Fibroblast of the aortic adventitia (primary cell): Measurements from ENCODE around the gene TINAGL1. TPM values are rescaled to one million over a fixed set of nuclear protein-coding genes. Genes with fewer than 3 reads are reported as not detected.
A peak's percentile ranks its signal among the peaks of the same experiment; 100 is the strongest.

ENCODE experiments used
- DNase-seq: peaks from one replicate; pipeline ENCODE4 v3.0.0-alpha.2; 2010; ENCODE audit warnings: low read depth
- H3K4me3 ChIP-seq: 2 replicates; pipeline ENCODE4 v1.5.1; 2011; ENCODE audit warnings: low read depth, mild to moderate bottlenecking, control low read depth, low read length, moderate library complexity
- total RNA-seq: library from RNA; depleted of rRNA; stranded (reverse); fragments of >200 nt; gene quantifications from 2 replicates; pipeline ENCODE4 v1.2.3, GENCODE V29; 2012; ENCODE audit warnings: low replicate concordance
- TF ChIP-seq, protein P1 (sequence below): IDR thresholded peaks from 2 replicates; pipeline ENCODE4 v1.5.1; 2011; ENCODE audit warnings: mild to moderate bottlenecking, low read length, control low read depth, inconsistent platforms; ENCODE audit not compliant: insufficient read depth

Gene TINAGL1
- total RNA-seq, 1 donor, result 1.2 TPM

- TF ChIP-seq, protein P1, sequence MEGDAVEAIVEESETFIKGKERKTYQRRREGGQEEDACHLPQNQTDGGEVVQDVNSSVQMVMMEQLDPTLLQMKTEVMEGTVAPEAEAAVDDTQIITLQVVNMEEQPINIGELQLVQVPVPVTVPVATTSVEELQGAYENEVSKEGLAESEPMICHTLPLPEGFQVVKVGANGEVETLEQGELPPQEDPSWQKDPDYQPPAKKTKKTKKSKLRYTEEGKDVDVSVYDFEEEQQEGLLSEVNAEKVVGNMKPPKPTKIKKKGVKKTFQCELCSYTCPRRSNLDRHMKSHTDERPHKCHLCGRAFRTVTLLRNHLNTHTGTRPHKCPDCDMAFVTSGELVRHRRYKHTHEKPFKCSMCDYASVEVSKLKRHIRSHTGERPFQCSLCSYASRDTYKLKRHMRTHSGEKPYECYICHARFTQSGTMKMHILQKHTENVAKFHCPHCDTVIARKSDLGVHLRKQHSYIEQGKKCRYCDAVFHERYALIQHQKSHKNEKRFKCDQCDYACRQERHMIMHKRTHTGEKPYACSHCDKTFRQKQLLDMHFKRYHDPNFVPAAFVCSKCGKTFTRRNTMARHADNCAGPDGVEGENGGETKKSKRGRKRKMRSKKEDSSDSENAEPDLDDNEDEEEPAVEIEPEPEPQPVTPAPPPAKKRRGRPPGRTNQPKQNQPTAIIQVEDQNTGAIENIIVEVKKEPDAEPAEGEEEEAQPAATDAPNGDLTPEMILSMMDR, result no peak
- DNase-seq, result no peak
- H3K4me3 ChIP-seq, result no peak overlapping the region
Observed at GRCh38 chr1:31615414-31615813, 39.1 kb downstream of the TINAGL1 start.

DNA sequence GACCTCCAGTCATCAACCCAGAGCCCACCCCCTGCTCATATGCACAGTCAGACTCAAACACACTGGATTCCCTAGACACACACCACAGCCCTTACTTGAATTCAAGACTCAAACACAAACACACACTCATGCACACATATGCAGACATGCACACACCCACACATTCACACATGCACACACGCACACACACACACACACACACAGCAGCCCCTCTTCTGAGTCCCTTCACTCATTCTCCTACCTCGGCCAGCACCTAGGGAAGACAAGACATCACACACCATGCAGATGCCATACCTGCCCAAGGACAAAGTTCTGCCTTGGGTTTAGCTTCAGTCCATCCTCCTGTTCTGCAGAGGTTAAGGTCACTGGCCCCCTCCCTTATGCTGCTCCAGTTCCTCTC is 39.6 kb downstream of the TINAGL1 start:
- TF ChIP-seq, protein P1, result no peak
- no peak for DNase-seq
- no peak overlapping the region for H3K4me3 ChIP-seq

DNA sequence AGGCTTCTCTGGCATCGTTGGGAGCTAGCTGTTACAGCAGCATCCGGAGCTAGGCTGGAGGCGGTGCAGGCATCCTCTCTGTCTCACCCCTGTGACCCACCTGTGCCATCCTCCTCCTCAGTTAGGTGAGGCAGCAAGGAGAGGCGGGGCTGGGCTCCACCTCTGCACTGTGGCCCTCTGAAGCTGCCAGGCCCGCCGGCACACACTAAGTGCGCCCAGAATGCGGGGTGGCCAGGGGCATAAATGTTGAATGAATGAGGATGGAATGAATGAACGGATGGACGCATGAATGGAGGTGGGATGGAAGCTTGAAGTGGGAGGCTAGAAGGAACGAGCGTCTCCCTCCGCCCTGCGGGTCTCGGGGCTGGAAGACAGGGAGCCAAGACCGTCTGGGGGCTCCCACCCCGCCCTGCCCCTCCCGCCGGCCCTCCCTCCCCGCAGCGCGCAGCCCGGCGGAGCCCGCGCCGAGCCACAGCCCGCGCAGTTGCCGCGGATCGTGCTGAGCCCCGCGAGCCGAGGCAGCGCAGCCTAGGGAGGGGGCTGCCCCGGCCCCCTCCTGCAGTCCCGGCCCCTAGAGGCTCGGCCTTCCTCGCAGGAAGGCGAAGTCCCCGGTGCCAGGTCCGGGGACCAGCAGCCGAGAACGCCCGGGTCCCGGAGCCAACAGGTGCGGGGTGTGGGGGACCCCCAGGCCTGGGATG is 41.1 kb downstream of the TINAGL1 start, which contains the start of gene HCRTR1:
TSS of gene HCRTR1 (plus strand) at position 472 of the 698 bp plus-strand sequence. CDS start 1,504 bp downstream, outside the sequence.
- H3K4me3 ChIP-seq, result peak within 1 kb of the TSS; percentile 61
- no peak for DNase-seq
- TF ChIP-seq, protein P1, result no peak

GRCh38 chr1:31617916-31618746 is 41.8 kb downstream of the TINAGL1 start:
- H3K4me3 ChIP-seq, result peak overlapping the region; percentile 61
- peak; percentile 22 for DNase-seq
- TF ChIP-seq, protein P1, result peak; percentile 83

- TF ChIP-seq, protein P1, result no peak
- H3K4me3 ChIP-seq, result no peak overlapping the region
- DNase-seq, result no peak
Observed at GRCh38 chr1:31618916-31619846, 42.9 kb downstream of the TINAGL1 start.
